SU-DHL-6 (cell line): Measurements from ENCODE around the gene USP54.

Experiments
- H2AFZ ChIP-seq: fragments of 200-600 bp; sonication (generic); 2 replicates; pipeline ENCODE4 v1.6.1; 2014; ENCODE audit warnings: low read depth, mild to moderate bottlenecking, moderate library complexity, mixed read lengths, antibody characterized with exemption, low read length; ENCODE audit not compliant: severe bottlenecking
- H3F3A ChIP-seq: fragments of 200-600 bp; shearing (Covaris generic); 2 replicates; pipeline ENCODE4 v1.6.0; 2016; ENCODE audit warnings: antibody characterized with exemption, mild to moderate bottlenecking; ENCODE audit not compliant: insufficient read depth
- H3K27ac ChIP-seq: fragments of 200-600 bp; sonication (generic); 2 replicates; pipeline ENCODE4 v1.5.1; 2016; ENCODE audit warnings: low read depth, mild to moderate bottlenecking, low read length, moderate library complexity, mixed read lengths
- H3K27me3 ChIP-seq: fragments of 200-600 bp; sonication (generic), shearing (Covaris generic); 2 replicates; pipeline ENCODE4 v1.6.0; 2014; ENCODE audit warnings: mild to moderate bottlenecking, low read length
- H3K36me3 ChIP-seq: fragments of 200-600 bp; sonication (generic); 2 replicates; pipeline ENCODE4 v1.6.1; 2014; ENCODE audit warnings: mild to moderate bottlenecking, low read length, mixed read lengths
- H3K4me2 ChIP-seq: fragments of 300-600, 200-600 bp; shearing (Covaris generic), sonication (generic); 2 replicates; pipeline ENCODE4 v1.6.0; 2014; ENCODE audit warnings: low read length, low read depth, mild to moderate bottlenecking; ENCODE audit not compliant: poor library complexity, severe bottlenecking
- H3K4me3 ChIP-seq: fragments of 200-600 bp; sonication (generic); 2 replicates; pipeline ENCODE4 v1.5.1; 2014; ENCODE audit warnings: antibody characterized with exemption, low read length, mild to moderate bottlenecking, mixed read lengths; ENCODE audit not compliant: insufficient read depth, poor library complexity, severe bottlenecking
- H3K79me2 ChIP-seq: fragments of 200-600 bp; sonication (generic); 2 replicates; pipeline ENCODE4 v1.6.1; 2014; ENCODE audit warnings: mild to moderate bottlenecking, low read length, moderate library complexity; ENCODE audit not compliant: insufficient read depth
- H3K9ac ChIP-seq: fragments of 200-600 bp; sonication (generic); 2 replicates; pipeline ENCODE4 v1.7.0; 2014; ENCODE audit warnings: mild to moderate bottlenecking, low read length
- H3K9me2 ChIP-seq: fragments of 200-600 bp; sonication (generic); replicated peaks from 2 replicates; pipeline ENCODE4 v1.6.1; 2014; ENCODE audit warnings: low read length; ENCODE audit not compliant: insufficient read depth
- H3K9me3 ChIP-seq: fragments of 200-600 bp; sonication (generic); 2 replicates; pipeline ENCODE4 v1.6.1; 2014; ENCODE audit warnings: low read length, mixed read lengths; ENCODE audit not compliant: insufficient read depth
- H4K20me1 ChIP-seq: fragments of 200-600 bp; sonication (generic); 2 replicates; pipeline ENCODE4 v1.6.1; 2014; ENCODE audit warnings: low read depth, mild to moderate bottlenecking, antibody characterized with exemption, low read length, moderate library complexity, mixed read lengths
- CTCF ChIP-seq: fragments of 200-600 bp; sonication (generic); IDR thresholded peaks from one replicate; pipeline ENCODE4 v1.5.1; 2017; ENCODE audit warnings: antibody characterized with exemption, mild to moderate bottlenecking, low read length, moderate library complexity; ENCODE audit not compliant: insufficient read depth, poor library complexity, severe bottlenecking
- EZH2phosphoT487 ChIP-seq: fragments of 200-600 bp; sonication (generic), shearing (Covaris generic); conservative IDR thresholded peaks from 2 replicates; pipeline ENCODE4 v1.6.1; 2018; ENCODE audit warnings: mild to moderate bottlenecking, antibody characterized with exemption, low read length, moderate library complexity, mixed read lengths

USP54 gene, protein sequence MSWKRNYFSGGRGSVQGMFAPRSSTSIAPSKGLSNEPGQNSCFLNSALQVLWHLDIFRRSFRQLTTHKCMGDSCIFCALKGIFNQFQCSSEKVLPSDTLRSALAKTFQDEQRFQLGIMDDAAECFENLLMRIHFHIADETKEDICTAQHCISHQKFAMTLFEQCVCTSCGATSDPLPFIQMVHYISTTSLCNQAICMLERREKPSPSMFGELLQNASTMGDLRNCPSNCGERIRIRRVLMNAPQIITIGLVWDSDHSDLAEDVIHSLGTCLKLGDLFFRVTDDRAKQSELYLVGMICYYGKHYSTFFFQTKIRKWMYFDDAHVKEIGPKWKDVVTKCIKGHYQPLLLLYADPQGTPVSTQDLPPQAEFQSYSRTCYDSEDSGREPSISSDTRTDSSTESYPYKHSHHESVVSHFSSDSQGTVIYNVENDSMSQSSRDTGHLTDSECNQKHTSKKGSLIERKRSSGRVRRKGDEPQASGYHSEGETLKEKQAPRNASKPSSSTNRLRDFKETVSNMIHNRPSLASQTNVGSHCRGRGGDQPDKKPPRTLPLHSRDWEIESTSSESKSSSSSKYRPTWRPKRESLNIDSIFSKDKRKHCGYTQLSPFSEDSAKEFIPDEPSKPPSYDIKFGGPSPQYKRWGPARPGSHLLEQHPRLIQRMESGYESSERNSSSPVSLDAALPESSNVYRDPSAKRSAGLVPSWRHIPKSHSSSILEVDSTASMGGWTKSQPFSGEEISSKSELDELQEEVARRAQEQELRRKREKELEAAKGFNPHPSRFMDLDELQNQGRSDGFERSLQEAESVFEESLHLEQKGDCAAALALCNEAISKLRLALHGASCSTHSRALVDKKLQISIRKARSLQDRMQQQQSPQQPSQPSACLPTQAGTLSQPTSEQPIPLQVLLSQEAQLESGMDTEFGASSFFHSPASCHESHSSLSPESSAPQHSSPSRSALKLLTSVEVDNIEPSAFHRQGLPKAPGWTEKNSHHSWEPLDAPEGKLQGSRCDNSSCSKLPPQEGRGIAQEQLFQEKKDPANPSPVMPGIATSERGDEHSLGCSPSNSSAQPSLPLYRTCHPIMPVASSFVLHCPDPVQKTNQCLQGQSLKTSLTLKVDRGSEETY (N-terminal part only)

DNA sequence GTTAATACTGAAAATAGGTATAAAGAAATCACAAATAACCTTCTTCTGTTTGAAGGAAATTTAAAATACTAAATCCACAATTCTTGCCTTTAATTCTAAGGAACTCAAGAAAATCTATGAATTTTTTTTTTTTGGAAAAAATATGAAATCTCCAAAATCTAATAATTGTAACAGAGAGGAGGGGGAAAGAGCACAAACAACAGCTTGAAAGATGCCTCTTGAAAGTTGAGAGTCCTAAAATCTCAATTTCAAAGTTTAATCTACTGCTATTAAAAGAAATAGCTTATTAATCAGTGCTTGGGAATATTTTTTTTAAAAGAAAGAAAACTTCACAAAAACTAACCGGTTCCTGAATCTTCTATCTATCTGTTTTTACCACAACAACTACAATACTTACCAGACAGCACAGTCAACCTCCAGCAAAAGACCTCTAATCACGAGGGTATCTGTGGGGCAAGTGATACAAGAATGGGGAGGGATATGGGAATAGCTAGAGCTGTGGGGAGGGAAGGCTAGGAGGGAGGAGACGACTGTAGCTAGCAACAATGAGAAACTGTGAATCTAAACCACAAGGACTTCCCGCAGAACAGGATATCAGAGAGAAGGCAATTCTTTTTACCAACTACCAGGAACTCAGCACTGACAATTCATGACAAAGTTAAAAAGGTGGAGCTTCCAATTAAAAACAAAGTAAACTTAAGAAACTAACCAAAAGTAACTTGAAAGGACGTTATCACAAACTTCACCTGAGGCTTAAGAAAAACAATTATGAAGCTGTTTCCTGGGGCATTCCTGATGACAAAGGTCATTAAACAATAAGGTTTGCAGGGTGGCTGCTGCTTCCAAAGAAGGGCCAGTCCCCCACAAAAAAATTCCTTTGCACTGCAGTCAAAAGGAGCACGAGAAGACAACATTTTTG is at the start of gene USP54:
Gene USP54 (minus strand): TSS at position 462 of the 919 bp plus-strand sequence. CDS start 15,684 bp downstream, outside the sequence.
- Histone ChIP-seq H3K27me3 (no peaks in the 10 kb centered on the region), H3K9ac (no peak within 1 kb of the TSS), H3K36me3 (no peaks in the 10 kb centered on the region), H3K79me2 (no peaks in the 10 kb centered on the region), H4K20me1 (no peaks in the 10 kb centered on the region), H3K4me3 (no peak within 1 kb of the TSS), H3K9me2 (no peaks in the 10 kb centered on the region), H3K4me2 (no peak within 1 kb of the TSS), H3K27ac (no peak within 1 kb of the TSS), H3K9me3 (no peaks in the 10 kb centered on the region), H2AFZ (no peak within 1 kb of the TSS), H3F3A (no peaks in the 10 kb centered on the region)
- TF ChIP-seq CTCF (no peak), EZH2phosphoT487 (no peak)

DNA sequence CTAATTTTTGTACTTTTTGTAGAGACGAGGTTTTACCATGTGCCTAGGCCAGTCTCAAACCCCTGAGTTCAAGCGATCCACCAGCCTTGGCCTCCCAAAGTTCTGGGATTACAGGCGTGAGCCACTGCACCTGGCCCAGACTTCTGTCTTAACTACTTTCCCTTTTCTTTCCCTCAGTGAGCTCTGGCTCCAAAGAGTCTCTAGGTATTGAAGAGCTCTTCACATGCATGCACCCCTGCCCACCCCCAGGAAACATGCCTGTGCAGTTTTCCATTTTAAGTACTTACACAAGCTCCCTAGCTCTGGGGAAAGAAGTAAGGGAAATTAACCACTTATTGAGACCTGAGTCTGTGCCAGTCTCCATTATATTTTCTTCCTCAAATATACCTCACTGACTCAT is 48.1 kb upstream of the USP54 start:
- H2AFZ ChIP-seq = no peak overlapping the region
- H3K36me3 ChIP-seq = no peaks in the 10 kb centered on the region
- H3K4me3 ChIP-seq = no peak overlapping the region
- TF ChIP-seq EZH2phosphoT487 (no peak), CTCF (no peak)
- H3K27me3 ChIP-seq = no peaks in the 10 kb centered on the region
- H3K27ac ChIP-seq = no peak overlapping the region
- no peaks in the 10 kb centered on the region for H3K79me2 ChIP-seq
- no peaks in the 10 kb centered on the region for H3F3A ChIP-seq
- no peaks in the 10 kb centered on the region for H3K9me2 ChIP-seq
- no peak overlapping the region for H3K9ac ChIP-seq
- no peak overlapping the region for H3K4me2 ChIP-seq
- H3K9me3 ChIP-seq = no peaks in the 10 kb centered on the region
- H4K20me1 ChIP-seq = no peaks in the 10 kb centered on the region

DNA sequence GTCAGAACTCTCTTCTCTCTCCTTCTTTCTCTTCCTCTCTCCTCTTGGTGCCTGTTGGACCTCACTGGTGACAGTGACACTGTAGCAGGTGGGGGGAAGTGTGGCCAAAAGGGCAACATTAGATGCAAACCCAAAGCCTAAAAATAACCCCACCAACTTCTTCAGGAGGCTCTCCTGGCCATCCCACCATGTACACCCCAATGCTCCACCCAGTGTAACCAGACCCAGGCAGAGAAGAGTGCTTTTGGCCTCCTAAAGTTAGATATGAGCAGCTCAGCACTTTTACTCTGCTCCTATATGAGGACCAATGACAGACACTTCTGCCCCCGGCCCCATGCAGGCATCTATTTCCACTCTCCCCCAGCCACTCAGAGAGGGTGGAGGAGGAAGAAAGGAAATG is 44.6 kb upstream of the USP54 start:
- H3K27ac ChIP-seq = no peak overlapping the region
- no peaks in the 10 kb centered on the region for H3K27me3 ChIP-seq
- no peaks in the 10 kb centered on the region for H3K36me3 ChIP-seq
- H3K4me2 ChIP-seq = no peak overlapping the region
- no peaks in the 10 kb centered on the region for H3K9me2 ChIP-seq
- no peaks in the 10 kb centered on the region for H3K9me3 ChIP-seq
- TF ChIP-seq CTCF (no peak), EZH2phosphoT487 (no peak)
- no peak overlapping the region for H3K9ac ChIP-seq
- no peaks in the 10 kb centered on the region for H3F3A ChIP-seq
- no peaks in the 10 kb centered on the region for H3K79me2 ChIP-seq
- H3K4me3 ChIP-seq = no peak overlapping the region
- no peak overlapping the region for H2AFZ ChIP-seq
- no peaks in the 10 kb centered on the region for H4K20me1 ChIP-seq
